Mucosa of descending colon (tissue), 3 donors: Measurements from ENCODE around the gene SF3A2. TPM values are rescaled to one million over a fixed set of nuclear protein-coding genes. Genes with fewer than 3 reads are reported as not detected.
A peak's percentile ranks its signal among the peaks of the same experiment; 100 is the strongest.

ENCODE experiments used
- ATAC-seq: fragments of 200-7000 bp; cut with Tn5 transposase; one replicate; pipeline ENCODE4 v1.9.1; 2020; ENCODE audit warnings: mild to moderate bottlenecking, moderate library complexity
- DNase-seq, 3 donors: peaks; one replicate each; pipeline ENCODE4 v3.0.0-alpha.2; 2020
- H3K36me3 ChIP-seq: fragments of 200-600 bp; one replicate; pipeline ENCODE4 v1.8.0; 2021; ENCODE audit warnings: low read depth, mild to moderate bottlenecking
- H3K4me1 ChIP-seq: fragments of 200-600 bp; one replicate; pipeline ENCODE4 v1.8.0; 2021; ENCODE audit warnings: low read depth, mild to moderate bottlenecking
- H3K4me3 ChIP-seq: fragments of 200-600 bp; one replicate; pipeline ENCODE4 v1.8.0; 2021; ENCODE audit warnings: mild to moderate bottlenecking
- H3K9me3 ChIP-seq: fragments of 200-600 bp; one replicate; pipeline ENCODE4 v1.8.0; 2021; ENCODE audit warnings: mild to moderate bottlenecking
- intact Hi-C, 2 donors: fragments of 100-400 bp; cut with DNase I in 1 of 2; cut with micrococcal nuclease in 1 of 2; formaldehyde crosslinking; loops; one replicate each; pipeline versions ENCODE4 v1.11.0 to v1.11.1; 2022; cut with DNase I, micrococcal nuclease
- total RNA-seq, 3 donors: library from RNA; stranded (reverse); fragmentation: NEBNext Ultra II Directional in 2 of 3; extraction: Animal tissue kit (Norgen Biotek cat#: 25700) in 2 of 3; gene quantifications; one replicate each; pipeline versions ENCODE4 v1.2.1 to v1.2.4, GENCODE V29; 2021 to 2023
- TF ChIP-seq, protein P1 (sequence below): fragments of 200-600 bp; IDR thresholded peaks from one replicate; pipeline ENCODE4 v1.8.0; 2022; ENCODE audit warnings: antibody characterized with exemption, mild to moderate bottlenecking
- donor health status: DM: no; HTN: no; CAD: no; lungs with moderate emphysema.
- donor health status: DM: no; HTN: no; CAD: no.
- donor health status: DM: no; HTN: yes; CAD: no.

Gene SF3A2
- total RNA-seq, 3 donors from 2014 or later, result 60.6 to 81.2 (median 68.2) TPM

DNA sequence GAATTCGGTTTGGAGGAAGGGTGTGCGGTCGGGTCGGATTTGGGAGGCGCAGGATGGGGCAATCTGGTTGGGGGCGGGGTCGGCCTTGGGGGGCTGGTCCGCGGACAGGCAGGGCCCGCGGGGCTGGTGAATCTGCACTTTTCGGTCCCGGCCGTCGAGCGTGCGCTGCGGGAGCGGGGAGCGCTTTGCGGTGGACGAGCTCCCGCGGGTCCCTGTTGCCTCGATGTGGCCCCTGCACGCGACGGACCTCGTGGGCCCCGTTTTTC is 33.5 kb downstream of the SF3A2 start:
- DNase-seq, result peak; percentile 57 to 83 (median 70)
- TF ChIP-seq, protein P1, sequence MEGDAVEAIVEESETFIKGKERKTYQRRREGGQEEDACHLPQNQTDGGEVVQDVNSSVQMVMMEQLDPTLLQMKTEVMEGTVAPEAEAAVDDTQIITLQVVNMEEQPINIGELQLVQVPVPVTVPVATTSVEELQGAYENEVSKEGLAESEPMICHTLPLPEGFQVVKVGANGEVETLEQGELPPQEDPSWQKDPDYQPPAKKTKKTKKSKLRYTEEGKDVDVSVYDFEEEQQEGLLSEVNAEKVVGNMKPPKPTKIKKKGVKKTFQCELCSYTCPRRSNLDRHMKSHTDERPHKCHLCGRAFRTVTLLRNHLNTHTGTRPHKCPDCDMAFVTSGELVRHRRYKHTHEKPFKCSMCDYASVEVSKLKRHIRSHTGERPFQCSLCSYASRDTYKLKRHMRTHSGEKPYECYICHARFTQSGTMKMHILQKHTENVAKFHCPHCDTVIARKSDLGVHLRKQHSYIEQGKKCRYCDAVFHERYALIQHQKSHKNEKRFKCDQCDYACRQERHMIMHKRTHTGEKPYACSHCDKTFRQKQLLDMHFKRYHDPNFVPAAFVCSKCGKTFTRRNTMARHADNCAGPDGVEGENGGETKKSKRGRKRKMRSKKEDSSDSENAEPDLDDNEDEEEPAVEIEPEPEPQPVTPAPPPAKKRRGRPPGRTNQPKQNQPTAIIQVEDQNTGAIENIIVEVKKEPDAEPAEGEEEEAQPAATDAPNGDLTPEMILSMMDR, result no peak
- Histone ChIP-seq H3K4me3 (peak overlapping the region; percentile 94), H3K36me3 (no peaks in the 10 kb centered on the region), H3K9me3 (no peaks in the 10 kb centered on the region), H3K4me1 (peaks cover 41% of the 10 kb centered on the region)
- intact Hi-C loops, result loop anchor here (5.0 to 10.0 kb wide), 2 partner anchors 33 to 115 kb away; partner anchors contain the start of genes AP3D1 (in 1 of the 2), PLEKHJ1 (in 1 of the 2) and SF3A2 (in 1 of the 2)
- ATAC-seq, result peak; percentile 2

DNA sequence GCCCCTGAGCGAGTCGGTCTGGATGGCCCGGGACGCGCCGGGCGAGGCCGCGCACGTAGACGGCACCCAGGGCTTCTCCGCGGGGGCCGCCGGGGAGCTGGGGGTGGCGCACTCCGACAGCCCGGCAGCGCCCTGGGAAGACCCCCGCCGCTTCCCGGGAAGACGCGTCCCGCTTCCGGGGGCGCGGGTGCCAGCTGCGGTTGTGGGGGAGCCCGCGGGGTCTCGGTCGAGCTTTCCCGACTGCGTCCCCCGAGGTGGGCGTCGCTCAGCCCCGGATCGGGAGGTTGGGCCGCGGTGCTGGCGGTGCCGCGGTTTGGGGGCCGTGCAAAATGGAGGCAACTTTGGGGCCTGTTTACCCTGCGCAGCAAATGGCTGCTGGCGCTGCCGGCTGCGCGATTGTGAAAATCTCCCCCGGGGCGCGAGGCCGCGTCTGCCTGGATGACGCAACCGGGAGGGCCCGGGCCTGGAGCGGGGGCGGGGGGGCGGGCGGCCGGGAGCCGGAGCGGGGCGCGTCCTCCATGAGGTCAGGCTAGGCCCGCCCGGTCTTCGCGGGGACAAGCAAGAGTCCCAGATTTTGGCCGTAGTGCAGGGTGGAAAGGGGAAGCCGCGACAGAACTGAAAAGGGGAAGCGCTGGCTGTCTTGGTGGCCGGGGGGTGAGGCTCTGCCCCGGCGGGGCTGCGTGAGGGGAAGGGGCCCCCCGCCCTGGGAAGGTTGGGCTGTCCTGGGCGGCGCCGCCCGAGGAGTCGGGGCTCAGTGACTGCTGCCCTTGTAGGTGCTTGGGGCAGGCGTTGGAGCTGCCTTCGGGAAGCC is 34.0 kb downstream of the SF3A2 start:
- H3K4me1 ChIP-seq, result peaks cover 46% of the 10 kb centered on the region
- intact Hi-C loops, result loop anchor here (5.0 to 10.0 kb wide), 2 partner anchors 33 to 116 kb away; partner anchors contain the start of genes AP3D1 (in 1 of the 2), PLEKHJ1 (in 1 of the 2) and SF3A2 (in 1 of the 2)
- DNase-seq (peak; percentile 76 to 89 (median 86)), ATAC-seq (peak; percentile 29)
- H3K4me3 ChIP-seq, result peak overlapping the region; percentile 94
- H3K36me3 ChIP-seq, result no peaks in the 10 kb centered on the region
- no peaks in the 10 kb centered on the region for H3K9me3 ChIP-seq
- TF ChIP-seq, protein P1, result no peak

DNA sequence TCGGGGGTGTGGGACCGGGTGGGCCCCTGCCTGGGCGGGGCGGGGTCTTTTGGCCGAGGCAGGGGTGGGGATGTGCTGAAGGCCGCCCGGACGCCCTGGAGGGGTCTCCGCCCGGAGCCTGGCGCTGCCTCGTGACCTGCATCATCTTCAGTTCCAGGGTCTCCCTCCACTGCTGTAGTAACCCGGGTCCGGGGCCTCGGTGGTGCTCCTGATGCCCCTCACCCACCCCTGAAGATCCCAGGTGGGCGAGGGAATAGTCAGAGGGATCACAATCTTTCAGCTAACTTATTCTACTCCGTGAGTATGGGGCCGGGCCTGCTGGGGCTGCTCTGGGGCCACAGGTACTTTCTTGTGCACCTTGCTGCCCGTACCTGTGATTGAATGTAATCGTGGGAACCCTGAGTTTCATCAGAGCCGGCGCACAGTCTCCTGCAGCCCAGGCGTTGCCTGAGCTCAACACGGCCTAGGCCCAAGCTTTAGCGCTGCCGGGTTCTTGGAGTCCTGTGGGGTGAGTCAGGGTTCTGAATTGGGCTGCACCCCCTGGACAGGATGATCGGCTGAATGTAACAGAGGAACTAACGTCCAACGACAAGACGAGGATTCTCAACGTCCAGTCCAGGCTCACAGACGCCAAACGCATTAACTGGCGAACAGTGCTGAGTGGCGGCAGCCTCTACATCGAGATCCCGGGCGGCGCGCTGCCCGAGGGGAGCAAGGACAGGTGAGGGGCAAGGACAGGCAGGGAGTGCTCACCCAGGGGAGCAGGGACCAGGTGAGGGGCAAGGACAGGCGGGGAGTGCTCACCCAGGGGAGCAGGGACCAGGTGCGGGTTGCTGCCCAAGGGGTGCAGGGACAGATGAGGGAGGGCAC is 34.8 kb downstream of the SF3A2 start:
- intact Hi-C loops, result loop anchor here (5.0 to 10.0 kb wide), 2 partner anchors 34 to 117 kb away; partner anchors contain the start of genes AP3D1 (in 1 of the 2), PLEKHJ1 (in 1 of the 2) and SF3A2 (in 1 of the 2)
- TF ChIP-seq, protein P1, result no peak
- peak overlapping the region; percentile 94 for H3K4me3 ChIP-seq
- peak in 2 of 3 donors; percentile 49 to 57 for DNase-seq
- H3K36me3 ChIP-seq, result no peaks in the 10 kb centered on the region
- ATAC-seq, result no peak
- peaks cover 51% of the 10 kb centered on the region for H3K4me1 ChIP-seq
- H3K9me3 ChIP-seq, result no peaks in the 10 kb centered on the region

DNA sequence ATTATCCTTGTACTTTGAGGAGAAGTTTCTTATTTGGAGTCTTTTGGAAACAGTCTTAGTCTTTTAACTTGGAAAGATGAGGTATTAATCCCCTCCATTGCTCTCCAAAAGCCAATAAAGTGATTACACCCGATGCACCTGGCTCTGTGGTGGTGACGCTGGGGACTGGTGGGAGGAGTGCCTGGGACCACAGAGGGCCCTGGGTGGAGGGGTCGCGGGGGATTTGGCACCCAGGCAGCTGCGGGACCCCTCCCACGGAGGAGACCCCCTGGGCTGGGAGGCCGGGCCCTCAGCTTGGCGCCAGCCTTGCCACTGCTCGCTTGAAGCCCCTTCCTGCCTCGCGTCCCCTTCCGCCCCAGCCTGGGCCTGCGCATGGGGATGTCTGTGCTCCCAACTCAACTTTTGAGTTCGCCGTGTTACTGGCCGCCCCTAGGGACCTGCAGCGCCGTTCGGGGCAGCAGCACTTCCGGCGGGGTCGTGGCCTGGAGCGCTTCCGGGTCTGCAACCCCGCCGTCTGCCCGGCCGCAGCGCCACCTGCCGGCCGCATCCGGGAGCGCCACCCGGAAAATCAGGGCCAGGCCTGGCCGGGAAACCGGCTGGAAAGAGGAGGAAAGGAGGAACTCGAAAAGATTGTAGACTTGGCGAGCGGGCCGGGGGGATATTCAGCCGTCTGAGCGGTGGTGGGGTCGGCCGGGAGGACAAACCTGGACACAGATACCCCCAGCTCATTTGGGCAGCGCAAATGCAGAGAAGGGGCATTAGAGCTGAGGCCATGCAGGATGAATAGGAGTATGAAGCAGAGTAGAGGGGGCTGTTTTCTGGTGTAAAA is 36.9 kb downstream of the SF3A2 start:
- intact Hi-C loops, result loop anchor here (5.0 to 10.0 kb wide), 2 partner anchors 36 to 119 kb away; partner anchors contain the start of genes AP3D1 (in 1 of the 2), PLEKHJ1 (in 1 of the 2) and SF3A2 (in 1 of the 2)
- H3K4me3 ChIP-seq, result no peak overlapping the region
- no peaks in the 10 kb centered on the region for H3K36me3 ChIP-seq
- H3K4me1 ChIP-seq, result peaks cover 55% of the 10 kb centered on the region
- ATAC-seq (peak; percentile 46), DNase-seq (peak; percentile 82 to 92 (median 91))
- TF ChIP-seq, protein P1, result peak; percentile 91
- H3K9me3 ChIP-seq, result no peaks in the 10 kb centered on the region
